Activated CD4-positive, alpha-beta T cell treated with anti-CD3 and anti-CD28 coated beads, Interleukin-10, Interleukin-2, amounts not matched to agents 100 ng/mL and 50 ng/mL, durations not matched to agents 16 hours and 8 hours (primary cell): Measurements from ENCODE around the gene TLK2.
"Not testable (repeated sequence)": the region's sequence is repeated elsewhere in the genome, so short reads cannot be mapped to it uniquely, and the experiment has no call there.

Source experiments
- DNase-seq: peaks from one replicate; pipeline ENCODE4 v3.0.0-alpha.2; 2020

The TLK2 gene

GRCh38 chr17:62478424-62478879 lies at the start of gene TLK2:
TSS of gene TLK2 (plus strand) at chr17:62478825. CDS start at chr17:62481126, 2,301 bp downstream.
- peak; percentile 88 for DNase-seq

GRCh38 chr17:62435251-62435650 lies 43.4 kb upstream of the TLK2 start:
- DNase-seq = not testable (repeated sequence)

- DNase-seq = not testable (repeated sequence)
Measured at GRCh38 chr17:62441181-62441580, 37.4 kb upstream of the TLK2 start.

DNA sequence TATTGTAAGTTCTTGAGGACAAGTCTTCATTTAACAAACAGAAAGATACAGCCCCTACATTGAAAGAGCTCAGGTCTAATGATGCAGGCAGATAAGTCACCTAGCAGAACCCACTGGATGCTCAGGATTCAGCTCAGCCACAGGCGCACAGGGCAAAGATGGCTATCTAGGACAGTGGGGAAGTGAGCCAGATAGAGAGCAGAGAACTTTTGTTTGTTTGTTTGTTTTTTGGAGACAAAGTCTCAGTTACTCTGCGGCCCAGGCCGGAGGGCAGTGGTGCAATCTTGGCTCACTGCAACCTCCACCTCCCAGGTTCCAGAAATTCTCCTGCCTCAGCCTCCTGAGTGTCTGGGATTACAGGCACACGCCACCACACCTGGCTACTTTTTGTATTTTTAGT lies 34.6 kb upstream of the TLK2 start:
- DNase-seq = no peak

DNA sequence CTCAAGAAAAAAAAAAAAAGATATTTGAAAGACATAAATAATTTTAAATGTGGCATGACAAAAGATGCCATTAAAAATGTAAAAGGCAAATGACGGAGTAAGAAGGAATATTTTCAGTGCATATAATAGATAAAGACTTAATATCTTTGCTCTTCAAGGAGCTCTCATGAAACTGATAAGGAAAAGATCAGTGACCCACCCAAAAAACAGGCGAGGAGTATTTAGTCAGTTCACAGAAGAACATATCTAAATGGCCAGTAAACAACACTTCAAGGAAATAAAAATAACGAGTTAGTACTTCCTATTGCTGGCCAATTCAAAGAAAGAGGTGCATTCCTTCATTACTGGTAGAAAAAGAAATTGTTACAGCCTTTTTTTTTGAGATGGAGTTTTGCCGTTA lies 32.8 kb upstream of the TLK2 start:
- not testable (repeated sequence) for DNase-seq

GRCh38 chr17:62452195-62452594 lies 26.4 kb upstream of the TLK2 start:
- DNase-seq = not testable (repeated sequence)

- not testable (repeated sequence) for DNase-seq
Measured at GRCh38 chr17:62453041-62453440, 25.6 kb upstream of the TLK2 start.

- DNase-seq = peak; percentile 11
Measured at GRCh38 chr17:62453656-62454055, 25.0 kb upstream of the TLK2 start.

- DNase-seq = not testable (repeated sequence)
Measured at GRCh38 chr17:62454111-62454510, 24.5 kb upstream of the TLK2 start.

DNA sequence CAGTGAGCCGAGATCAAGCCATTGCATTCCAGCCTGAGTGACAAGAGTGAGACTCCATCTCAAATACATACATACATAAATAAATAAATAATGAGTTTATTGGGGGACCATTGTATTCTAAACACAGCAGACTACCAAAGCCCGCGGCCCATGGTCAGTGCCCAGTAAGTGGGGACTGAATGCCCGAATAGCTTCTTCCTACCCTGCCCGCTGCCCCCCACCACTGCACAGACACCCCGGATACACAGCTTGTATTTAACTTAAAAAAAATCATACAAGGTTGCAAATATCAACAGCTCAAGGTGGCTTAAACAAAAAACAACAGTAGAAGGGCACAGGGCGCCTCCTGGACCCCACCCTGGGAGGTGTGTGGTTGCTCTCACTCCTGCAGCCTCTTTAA lies 22.6 kb upstream of the TLK2 start:
- DNase-seq = no peak

- not testable (repeated sequence) for DNase-seq
Measured at GRCh38 chr17:62458483-62458882, 20.1 kb upstream of the TLK2 start.

DNA sequence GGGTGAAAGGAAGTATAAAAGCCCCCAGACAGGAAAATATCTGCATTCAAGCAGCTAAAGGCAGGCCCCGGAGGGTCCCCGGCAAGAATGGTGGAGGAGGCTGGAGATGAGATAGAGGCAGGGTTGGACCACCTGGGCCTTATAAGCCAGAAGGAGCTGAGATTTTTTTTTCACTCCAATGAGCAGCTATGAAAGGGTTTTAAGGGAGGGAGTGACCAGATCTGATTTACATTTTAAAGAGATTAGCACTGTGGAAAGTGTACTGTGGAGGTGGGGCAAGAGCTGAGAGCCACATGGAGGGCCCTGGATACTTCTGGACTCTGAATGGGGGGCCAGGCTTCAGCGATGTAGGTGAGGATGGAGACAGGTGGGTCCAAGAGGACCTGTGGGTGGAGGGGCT lies 14.2 kb upstream of the TLK2 start:
- DNase-seq = not testable (repeated sequence)

DNA sequence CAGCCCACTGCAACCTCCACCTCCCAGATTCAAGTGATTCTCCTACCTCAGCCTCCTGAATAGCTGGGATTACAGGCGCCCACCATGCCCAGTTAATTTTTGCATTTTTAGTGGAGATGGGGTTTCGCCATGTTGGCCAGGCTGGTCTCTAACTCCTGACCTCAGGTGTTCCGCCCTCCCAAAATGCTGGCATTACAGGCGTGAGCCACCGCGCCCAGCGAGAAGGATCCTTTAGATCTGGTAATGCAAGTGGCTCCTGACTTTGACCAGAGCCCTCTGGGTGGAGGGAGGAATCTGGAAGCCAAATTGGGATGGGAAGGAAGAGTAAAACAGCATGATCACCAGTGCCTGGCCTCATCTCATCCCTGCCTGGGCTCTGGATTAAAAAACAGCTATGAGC lies 13.4 kb upstream of the TLK2 start:
- not testable (repeated sequence) for DNase-seq

GRCh38 chr17:62470666-62471379 lies 7.8 kb upstream of the TLK2 start:
- DNase-seq = peak; percentile 59

- not testable (repeated sequence) for DNase-seq
Measured at GRCh38 chr17:62471380-62471880, 7.2 kb upstream of the TLK2 start.

- not testable (repeated sequence) for DNase-seq
Measured at GRCh38 chr17:62473030-62473982, 5.3 kb upstream of the TLK2 start.

GRCh38 chr17:62477111-62477510 lies 1.5 kb upstream of the TLK2 start:
- not testable (repeated sequence) for DNase-seq

- DNase-seq = peak; percentile 34
Measured at GRCh38 chr17:62477718-62478408, 762 bp upstream of the TLK2 start.

GRCh38 chr17:62478880-62479638 lies 434 bp downstream of the TLK2 start:
- DNase-seq = peak; percentile 42

DNA sequence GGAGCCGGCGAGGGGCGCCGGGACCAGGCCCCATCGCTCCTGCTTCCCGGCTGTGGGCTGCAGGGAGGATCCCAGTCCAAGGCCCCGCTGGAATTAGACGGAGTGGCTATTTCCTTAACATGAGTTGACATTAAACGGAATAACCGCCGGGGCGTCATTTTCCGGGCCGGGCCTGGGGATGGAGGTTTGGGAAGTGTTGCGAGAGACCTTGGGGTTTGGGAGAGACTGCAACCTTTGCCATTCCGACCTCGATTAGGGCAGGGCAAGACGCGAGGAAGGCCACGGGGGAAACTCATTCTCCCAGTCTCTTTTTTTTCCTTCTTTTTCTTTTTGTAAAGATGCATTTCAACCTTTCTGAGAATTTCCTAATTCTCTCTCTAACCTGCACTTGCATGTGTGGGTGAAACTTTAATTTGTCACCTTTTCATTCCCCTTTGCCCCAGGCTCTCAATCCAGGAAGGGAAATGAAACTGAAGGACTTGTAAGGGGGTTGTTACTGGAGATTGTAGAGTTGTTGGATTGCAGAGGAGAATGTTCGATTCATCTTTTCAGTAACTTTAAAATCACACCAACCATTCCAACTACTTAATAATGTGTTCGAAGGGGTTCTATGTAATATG lies 1.1 kb downstream of the TLK2 start:
- peak; percentile 17 for DNase-seq

GRCh38 chr17:62482553-62482952 lies 3.9 kb downstream of the TLK2 start:
- not testable (repeated sequence) for DNase-seq
